ENCODE measurements around the gene CRAT. TPM values are rescaled to one million over a fixed set of nuclear protein-coding genes. Genes with fewer than 3 reads are reported as not detected.

CRAT gene
- total RNA-seq, 6 donors from 2014 or later = 18.5 to 34.3 (median 26.0) TPM

DNA sequence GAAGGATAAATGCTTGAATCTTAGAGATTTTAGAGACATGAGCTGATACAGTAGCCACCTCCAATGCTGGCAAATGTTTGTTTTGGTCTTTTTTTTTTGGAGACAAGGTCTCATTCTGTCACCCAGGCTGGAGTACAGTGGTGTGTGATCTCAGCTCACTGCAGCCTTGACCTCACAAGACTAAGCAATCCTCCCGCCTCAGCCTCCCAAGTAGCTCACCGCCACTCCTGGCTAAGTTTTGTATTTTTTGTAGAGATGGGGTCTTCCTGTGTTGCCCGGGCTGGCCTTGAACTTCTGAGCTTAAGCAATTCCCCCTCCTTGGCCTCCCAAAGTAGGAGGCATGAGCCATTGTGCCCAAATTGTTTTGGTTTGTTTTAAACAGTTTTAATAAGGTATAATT lies 36.5 kb downstream of the CRAT start:
- Histone ChIP-seq H3K9me3 (no peaks in the 10 kb centered on the region), H3K27ac (no peak overlapping the region)
- 81 to 88% methylated on average over 3 of the region's 3 CpGs for WGBS, 2 donors

DNA sequence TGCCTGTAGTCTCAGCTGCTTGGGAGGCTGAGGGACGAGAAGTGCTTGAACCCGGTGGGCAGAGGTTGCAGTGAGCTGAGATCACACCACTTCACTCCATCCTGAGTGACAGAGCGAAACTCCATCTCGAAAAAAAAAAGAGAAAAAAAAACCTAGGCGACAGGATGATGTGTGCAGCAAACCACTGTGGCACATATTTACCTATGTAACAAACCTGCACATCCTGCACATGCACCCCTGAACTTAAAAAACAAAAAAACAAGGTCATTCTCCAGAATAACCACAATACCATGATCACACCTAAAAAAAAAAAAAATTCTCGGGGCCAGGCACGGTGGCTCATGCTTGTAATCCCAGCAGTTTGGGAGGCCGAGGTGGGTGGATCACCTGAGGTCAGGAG lies 37.2 kb downstream of the CRAT start:
- no peak for DNase-seq
- H3K4me1 ChIP-seq = peaks cover 0 to 6% (median 2%) of the 10 kb centered on the region in 4 donors
- ATAC-seq (ENCODE audit: low FRiP score in 2 of 2) = no peak
- H3K4me3 ChIP-seq = no peak overlapping the region
- TF ChIP-seq POLR2AphosphoS5 (IDR thresholded peaks at IDR 0.05) = no peak
- TF ChIP-seq, protein P1, sequence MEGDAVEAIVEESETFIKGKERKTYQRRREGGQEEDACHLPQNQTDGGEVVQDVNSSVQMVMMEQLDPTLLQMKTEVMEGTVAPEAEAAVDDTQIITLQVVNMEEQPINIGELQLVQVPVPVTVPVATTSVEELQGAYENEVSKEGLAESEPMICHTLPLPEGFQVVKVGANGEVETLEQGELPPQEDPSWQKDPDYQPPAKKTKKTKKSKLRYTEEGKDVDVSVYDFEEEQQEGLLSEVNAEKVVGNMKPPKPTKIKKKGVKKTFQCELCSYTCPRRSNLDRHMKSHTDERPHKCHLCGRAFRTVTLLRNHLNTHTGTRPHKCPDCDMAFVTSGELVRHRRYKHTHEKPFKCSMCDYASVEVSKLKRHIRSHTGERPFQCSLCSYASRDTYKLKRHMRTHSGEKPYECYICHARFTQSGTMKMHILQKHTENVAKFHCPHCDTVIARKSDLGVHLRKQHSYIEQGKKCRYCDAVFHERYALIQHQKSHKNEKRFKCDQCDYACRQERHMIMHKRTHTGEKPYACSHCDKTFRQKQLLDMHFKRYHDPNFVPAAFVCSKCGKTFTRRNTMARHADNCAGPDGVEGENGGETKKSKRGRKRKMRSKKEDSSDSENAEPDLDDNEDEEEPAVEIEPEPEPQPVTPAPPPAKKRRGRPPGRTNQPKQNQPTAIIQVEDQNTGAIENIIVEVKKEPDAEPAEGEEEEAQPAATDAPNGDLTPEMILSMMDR (IDR thresholded peaks at IDR 0.05) = no peak
- no peak for TF ChIP-seq EP300 (IDR thresholded peaks at IDR 0.05)
- no peak for TF ChIP-seq POLR2A (IDR thresholded peaks at IDR 0.05)
- H3K36me3 ChIP-seq = peaks cover 0 to 20% (median 13%) of the 10 kb centered on the region in 4 donors
- 82 to 88% methylated on average over 8 of the region's 8 CpGs for WGBS, 2 donors
- no peaks in the 10 kb centered on the region for H3K27me3 ChIP-seq
- no peaks in the 10 kb centered on the region for H3K9me3 ChIP-seq
- H3K27ac ChIP-seq = no peak overlapping the region

More for the DNA sequence above, 36.5 kb downstream of the CRAT start:
- TF ChIP-seq EP300 (IDR thresholded peaks at IDR 0.05) (no peak), POLR2A (IDR thresholded peaks at IDR 0.05) (no peak)
- TF ChIP-seq, protein P1 (IDR thresholded peaks at IDR 0.05) = no peak
- no peak for ATAC-seq (ENCODE audit: low FRiP score in 2 of 2)
- H3K36me3 ChIP-seq = peaks cover 0 to 13% (median 6%) of the 10 kb centered on the region in 4 donors
- no peak overlapping the region for H3K4me3 ChIP-seq
- peaks cover 0 to 2% (median under 1%) of the 10 kb centered on the region in 4 donors for H3K4me1 ChIP-seq
- no peaks in the 10 kb centered on the region for H3K27me3 ChIP-seq
- DNase-seq = no peak

DNA sequence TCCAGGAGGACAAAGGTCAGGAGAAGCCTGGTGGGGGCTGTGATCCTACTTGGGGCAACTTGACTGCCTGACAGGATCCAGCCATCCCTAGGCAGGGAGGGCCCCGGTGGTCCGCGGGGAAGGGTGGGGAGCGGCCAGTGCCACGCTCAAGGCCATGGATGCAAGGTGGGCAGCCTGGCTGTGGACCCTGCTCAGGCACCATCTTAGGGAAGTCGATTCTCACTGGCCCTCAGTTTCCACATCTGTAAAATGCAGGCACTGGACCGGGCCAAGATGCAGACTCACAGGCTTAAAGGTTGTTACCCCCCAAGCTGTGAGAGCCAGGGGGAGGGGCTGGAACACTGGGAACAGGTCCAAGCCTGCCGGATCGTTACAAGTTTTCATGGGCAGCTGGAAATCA lies 38.4 kb downstream of the CRAT start:
- no peak for TF ChIP-seq POLR2A (IDR thresholded peaks at IDR 0.05)
- no peak for TF ChIP-seq POLR2AphosphoS5 (IDR thresholded peaks at IDR 0.05)
- TF ChIP-seq, protein P1 (IDR thresholded peaks at IDR 0.05) = no peak
- TF ChIP-seq EP300 (IDR thresholded peaks at IDR 0.05) = no peak
- DNase-seq (no peak), ATAC-seq (ENCODE audit: low FRiP score in 2 of 2) (no peak)
- Histone ChIP-seq H3K4me1 (peaks cover 0 to 6% (median 2%) of the 10 kb centered on the region in 4 donors), H3K9me3 (no peaks in the 10 kb centered on the region), H3K36me3 (peaks cover 0 to 33% (median 23%) of the 10 kb centered on the region in 4 donors), H3K4me3 (no peak overlapping the region), H3K27me3 (no peaks in the 10 kb centered on the region), H3K27ac (no peak overlapping the region)
- 29 to 68% methylated on average over 4 to 9 of the region's 9 CpGs for WGBS, 2 donors

DNA sequence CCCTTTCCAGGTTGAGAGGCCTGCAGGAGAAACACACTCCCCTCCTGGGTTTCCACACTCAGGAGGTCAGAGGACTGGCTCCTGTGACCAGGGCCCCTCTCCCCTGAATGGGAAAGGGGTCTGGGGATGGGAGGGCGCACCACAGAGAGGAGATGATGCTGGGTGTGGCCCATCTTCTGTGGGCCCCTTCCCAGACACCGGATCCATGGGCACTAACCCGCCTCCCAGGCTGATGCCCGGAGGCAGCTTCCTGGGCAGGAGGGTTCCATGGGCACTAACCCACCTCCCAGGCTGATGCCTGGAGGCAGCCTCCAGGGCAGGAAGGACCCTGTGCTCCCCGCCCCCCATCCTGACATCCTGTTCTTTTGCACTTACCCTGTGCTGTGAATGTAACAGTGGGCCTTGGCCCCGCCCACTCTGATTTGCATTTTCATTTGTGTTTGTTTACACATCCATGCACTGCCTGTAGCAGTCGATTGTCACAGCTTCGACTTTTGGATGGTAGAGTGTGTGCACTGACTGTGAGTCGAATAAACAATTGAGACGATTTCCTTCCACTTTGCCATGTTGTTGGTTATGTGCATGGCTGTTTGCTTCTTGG lies 39.0 kb downstream of the CRAT start:
- no peaks in the 10 kb centered on the region for H3K27me3 ChIP-seq
- WGBS, 2 donors = 38 to 51% methylated on average over 6 to 9 of the region's 10 CpGs
- H3K27ac ChIP-seq = no peak overlapping the region
- H3K4me1 ChIP-seq = peaks cover 0 to 6% (median 2%) of the 10 kb centered on the region in 4 donors
- H3K36me3 ChIP-seq = peaks cover 0 to 34% (median 24%) of the 10 kb centered on the region in 4 donors
- TF ChIP-seq, protein P1 (IDR thresholded peaks at IDR 0.05) = no peak
- TF ChIP-seq POLR2A (IDR thresholded peaks at IDR 0.05) (no peak), EP300 (IDR thresholded peaks at IDR 0.05) (no peak), POLR2AphosphoS5 (IDR thresholded peaks at IDR 0.05) (no peak)
- H3K4me3 ChIP-seq = no peak overlapping the region
- DNase-seq = no peak
- H3K9me3 ChIP-seq = no peaks in the 10 kb centered on the region
- ATAC-seq (ENCODE audit: low FRiP score in 2 of 2) = no peak
